Fibroblast of skin of left quadriceps (primary cell): ENCODE data around the gene AMBP.

Source experiments
- DNase-seq, 2 experiments: peaks; one replicate each; pipeline ENCODE4 v3.0.0-alpha.2; 2013; ENCODE audit warnings: low read depth in 2 of 2

The AMBP gene

DNA sequence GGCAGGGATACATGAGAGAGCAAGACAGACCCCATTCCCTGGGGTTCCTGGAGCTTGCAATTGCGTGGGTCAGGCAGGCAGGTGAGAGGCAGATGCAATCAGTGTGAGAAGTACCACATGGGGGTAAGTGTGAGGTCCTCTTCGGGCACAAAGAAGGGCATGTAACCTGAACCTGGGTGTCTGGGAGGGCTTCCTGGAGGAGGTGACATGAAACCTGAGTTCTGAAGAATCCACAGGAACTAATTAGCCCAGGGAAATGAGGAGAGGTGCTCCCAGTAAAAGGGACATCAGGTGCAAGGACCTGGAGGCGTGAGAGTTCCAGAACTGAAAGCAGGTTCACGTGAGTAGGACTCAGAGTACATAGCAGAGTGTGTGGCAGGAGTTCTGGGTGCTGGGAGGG is 2.5 kb downstream of the AMBP start:
- no peak for DNase-seq

DNA sequence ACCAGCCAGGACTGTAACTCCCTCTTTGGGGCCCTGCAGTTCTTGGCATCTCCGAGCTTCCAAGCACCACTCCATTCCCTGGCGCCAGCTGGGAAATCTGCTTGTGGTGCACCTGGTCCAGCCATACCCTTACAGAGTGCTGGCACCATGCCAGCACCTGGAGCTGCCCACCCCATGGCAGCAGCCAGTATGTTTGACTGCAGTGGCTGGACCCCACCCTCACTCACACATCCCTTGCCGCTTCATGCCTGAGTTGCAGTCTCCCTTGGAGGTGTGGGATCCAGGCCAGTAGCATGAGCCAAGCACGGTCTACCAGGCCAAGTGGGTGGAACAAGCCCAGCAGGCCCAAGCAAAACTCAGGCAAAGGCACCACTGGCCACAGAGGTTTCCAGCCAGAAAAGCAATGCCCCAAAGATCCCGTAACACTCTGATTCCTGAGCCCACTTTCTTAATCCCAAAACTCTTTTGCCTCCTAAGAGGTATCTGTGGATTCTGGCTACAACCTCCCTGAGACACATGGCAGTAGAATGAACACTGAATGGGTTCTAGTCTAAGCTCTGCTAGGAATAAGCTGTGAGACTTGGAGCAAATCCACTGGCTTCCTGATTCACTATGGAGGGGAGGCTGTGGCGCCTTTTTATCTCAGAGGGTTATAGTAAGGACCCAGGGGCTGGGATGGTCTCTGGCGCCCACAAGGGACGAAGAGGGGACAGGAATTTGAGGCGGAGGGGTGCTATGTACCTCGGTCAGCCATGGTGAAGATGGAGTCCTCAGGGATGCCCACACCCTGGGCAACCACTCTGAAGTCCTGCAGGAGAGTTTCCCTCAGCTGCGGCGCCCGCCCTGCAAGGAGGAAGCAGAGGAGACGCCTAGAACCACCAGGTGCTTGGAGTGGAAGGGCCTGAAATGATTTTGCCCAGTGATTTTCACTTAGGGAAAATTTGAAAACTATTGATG is 5.6 kb downstream of the AMBP start:
- DNase-seq = no peak

DNA sequence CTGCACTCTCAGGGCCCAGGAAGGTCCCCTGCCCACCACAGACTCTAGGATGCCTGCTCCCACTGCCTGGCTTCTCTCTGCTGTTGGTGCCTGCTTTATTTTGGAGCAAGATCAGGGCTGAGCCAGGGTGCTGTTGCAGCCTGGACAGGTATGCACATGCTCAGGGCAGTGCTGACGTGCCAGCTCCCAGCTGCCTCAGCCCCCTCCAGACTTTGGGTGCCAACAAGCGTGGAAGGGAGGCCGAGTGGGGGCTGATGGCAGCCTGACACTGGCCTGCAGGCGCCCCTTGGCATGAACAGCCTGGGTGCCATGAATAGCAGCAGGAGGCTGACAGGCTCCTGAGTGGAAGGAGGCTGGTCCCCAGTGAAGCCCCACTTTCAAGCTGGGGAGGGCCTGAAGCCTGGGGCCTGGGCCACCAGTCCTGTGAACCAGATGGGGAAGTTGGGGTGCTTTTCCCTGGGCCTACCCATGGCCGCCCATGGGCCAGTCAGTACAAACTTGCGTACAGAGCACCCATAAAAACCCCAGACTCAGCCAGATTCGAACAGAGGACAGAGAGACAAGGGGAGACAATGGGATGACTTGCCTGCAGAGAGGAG is 6.8 kb downstream of the AMBP start:
- DNase-seq = no peak

GRCh38 chr9:114070188-114071103 is 7.7 kb downstream of the AMBP start:
- DNase-seq = no peak

GRCh38 chr9:114069476-114070187 is 8.5 kb downstream of the AMBP start:
- DNase-seq = no peak

- no peak for DNase-seq
These were observed 12.8 kb downstream of the AMBP start for GRCh38 chr9:114065304-114065703.

DNA sequence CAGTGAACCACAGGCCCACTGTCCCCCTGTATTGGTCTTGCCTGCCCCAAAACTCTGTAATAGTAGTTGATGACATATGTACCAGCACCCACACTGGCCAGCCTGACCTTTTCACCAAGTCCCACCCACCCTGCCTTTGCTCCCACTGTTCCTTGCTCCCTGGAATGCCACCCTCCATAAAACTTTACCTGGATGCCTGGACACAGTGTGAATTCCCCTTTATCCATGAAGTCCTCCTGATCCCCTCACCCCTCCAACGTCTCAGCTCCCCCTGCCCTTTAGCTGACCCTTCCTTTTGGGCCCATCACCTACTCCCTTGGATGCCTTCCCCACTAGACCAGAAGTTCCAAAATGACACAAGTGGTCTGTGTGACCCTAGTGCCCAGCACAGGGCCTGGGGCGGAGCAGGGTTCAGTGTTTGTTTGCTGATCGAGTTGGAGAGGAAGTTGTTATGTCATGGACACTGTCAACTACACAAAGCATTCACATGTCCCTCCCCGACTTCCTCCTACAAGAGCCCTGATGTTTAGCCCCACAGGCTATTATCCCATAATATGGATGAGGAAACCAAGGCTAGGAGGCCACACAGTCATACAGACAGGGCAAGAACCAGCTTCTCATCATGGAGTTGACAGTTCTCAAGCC is 16.1 kb downstream of the AMBP start:
- DNase-seq = no peak

DNA sequence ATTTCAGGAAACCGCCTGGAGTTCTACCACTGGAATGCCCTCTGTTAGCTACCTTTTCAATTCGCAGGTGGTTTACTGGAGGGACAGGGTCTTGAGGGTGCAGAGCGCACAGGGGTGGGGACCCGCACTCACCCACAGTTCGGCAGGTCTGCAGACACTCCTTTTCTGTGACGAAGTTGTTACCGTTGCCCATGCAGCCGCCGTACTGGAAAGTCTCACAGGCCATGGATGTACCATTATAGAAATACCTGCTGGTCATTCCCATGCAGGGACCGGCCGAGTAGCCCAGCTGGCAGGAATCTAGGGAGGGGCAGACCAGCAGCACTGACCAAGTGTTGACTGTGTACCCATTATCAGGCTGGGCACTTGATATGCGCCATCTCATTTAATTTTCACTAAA is 16.8 kb downstream of the AMBP start:
- no peak for DNase-seq

- DNase-seq = no peak
These were observed 17.4 kb downstream of the AMBP start for GRCh38 chr9:114060711-114061110.

- no peak for DNase-seq
These were observed 18.0 kb downstream of the AMBP start for GRCh38 chr9:114060070-114060469.

GRCh38 chr9:114059047-114059803 is 18.9 kb downstream of the AMBP start:
- no peak for DNase-seq

GRCh38 chr9:114058688-114059046 is 19.4 kb downstream of the AMBP start:
- no peak for DNase-seq

- DNase-seq = no peak
These were observed 20.8 kb downstream of the AMBP start for GRCh38 chr9:114057161-114057885.

- no peak for DNase-seq
These were observed 21.6 kb downstream of the AMBP start for GRCh38 chr9:114056527-114056926.

DNA sequence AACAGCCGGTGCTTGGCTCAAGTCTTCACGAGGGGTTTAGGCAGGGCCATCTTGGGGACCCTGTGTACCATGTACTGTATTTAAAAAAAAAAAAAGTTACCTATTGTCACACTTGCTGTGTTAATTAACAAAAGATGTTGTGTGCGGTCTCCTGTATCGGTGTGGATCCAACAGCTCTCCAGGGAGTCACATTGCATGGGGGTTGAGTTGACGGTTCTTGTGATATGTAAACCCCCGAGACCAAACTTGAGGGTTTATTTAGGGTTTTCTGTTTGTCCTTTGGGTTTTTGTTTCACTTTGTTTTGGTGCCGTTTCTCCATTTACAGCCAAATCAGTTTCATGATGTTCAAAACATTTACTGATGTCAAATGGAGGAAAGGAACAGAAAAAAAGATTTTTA is 22.2 kb downstream of the AMBP start:
- DNase-seq = no peak

DNA sequence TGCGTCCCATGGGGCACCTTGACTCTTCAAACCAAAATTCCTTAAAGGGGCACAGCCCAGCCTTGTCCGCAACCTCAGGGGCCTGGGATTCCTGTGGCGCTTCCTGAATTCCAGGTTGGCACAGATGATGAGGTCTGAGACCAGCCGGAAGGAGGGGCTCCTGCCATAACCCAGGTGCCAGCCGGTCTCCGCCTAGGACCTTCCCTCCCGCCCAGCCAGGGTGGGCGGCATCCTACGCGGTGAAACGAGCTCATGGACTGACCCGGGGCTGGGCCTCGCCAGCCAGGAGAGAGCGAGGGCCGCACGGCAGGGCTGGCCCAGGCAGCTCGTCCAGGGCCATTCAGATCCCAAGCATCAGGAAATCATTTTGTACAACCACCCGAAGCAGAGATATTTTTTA is 23.0 kb downstream of the AMBP start:
- DNase-seq = no peak

DNA sequence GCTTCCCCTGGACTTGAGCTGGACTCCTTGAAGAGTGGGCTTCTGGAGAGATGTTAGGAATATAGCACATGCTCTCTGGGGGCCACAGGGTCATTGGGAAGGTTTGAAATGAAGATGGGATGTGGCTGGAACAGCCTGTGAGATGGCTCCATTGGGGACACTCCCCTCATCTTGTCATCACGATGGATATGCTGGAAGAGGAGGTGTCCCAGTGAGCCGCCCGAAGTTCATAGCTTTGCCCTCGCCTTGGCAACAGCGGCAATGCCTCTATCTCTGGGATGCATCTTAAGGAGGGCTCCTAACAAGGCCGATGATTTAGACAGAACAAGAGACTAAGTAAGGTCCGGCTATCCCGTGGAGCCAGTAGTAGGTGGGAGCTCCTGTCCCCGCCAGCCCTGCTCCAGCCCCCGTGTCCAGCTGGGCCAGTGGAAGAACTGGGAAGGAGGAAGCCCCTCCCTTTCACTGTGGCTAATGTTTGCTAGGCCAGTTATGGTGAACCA is 23.9 kb downstream of the AMBP start:
- DNase-seq = no peak

DNA sequence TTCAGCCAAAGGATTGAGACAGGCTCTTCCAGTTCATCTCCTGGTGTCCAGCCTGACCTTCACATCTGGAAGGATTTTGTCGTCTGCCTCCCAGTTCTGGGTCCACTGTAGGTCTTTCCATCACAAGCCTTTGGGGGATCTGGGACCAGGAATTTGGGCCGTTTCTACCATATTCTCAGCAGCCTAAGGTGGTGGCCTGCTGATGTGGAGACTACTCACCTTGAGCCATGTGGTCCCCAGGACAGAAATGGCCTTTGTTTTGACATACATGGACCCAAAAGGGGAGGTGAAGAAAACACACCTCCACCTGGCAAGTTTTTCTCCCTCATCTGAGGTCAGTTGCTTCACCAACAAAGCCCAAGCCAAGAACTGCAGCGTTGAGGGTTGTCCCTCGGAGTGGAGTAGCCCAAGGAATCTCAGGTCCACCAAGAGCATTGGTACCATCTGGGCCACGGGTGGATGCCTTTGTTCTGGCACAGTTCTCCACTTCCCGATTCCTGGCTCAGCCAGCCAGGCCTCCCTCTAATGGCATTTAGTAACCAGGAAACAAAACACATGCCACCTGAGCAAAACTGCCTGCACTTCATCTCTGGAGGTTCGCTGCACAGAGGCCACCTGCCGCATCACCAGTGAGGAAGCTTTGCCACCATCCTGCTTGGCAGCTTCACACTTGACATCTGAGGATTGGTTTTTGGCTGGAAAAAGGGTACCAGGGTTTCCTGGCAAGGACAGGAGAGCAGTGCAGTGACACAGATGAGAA is 24.7 kb downstream of the AMBP start:
- DNase-seq = no peak

DNA sequence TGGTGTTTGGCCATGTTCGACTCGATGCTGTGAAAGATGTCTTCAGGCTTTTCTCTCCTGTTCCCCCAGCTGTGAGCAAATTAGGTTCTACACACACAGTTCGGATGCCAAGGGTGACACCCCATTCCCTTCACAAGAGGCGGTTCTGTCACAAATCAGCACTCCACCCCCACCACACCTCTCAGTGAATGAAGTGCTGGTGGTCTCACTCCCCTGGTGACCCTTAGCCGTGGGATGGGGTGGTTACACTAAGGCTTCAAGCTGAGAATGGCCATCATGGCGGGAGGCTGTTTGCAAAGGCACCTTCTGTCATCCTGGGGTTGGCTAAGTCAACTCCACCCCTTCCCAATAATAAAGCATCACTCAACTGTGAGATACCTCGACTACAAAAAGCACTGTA is 26.4 kb downstream of the AMBP start:
- DNase-seq = no peak
